HEK293 (cell line): Measurements from ENCODE around the gene ZNF302.

Experiments
- BCL11B ChIP-seq: fragments of 450-650 bp; formaldehyde crosslinking; IDR thresholded peaks from 2 replicates; pipeline ENCODE4 v1.5.1; 2016; ENCODE audit warnings: low read depth, missing biosample characterization, missing genetic modification characterization
- CTCF ChIP-seq: fragments of 450-650 bp; formaldehyde crosslinking; IDR thresholded peaks from 2 replicates; pipeline ENCODE4 v1.5.1; 2016; ENCODE audit warnings: missing biosample characterization, missing genetic modification characterization
- GLIS2 ChIP-seq: fragments of 450-650 bp; formaldehyde crosslinking; IDR thresholded peaks from 2 replicates; pipeline ENCODE4 v1.5.1; 2016; ENCODE audit warnings: missing biosample characterization, missing genetic modification characterization
- OVOL3 ChIP-seq: fragments of 450-650 bp; formaldehyde crosslinking; IDR thresholded peaks from 2 replicates; pipeline ENCODE4 v1.5.1; 2016; ENCODE audit warnings: missing biosample characterization, missing genetic modification characterization
- PRDM2 ChIP-seq: fragments of 450-650 bp; formaldehyde crosslinking; IDR thresholded peaks from 2 replicates; pipeline ENCODE4 v1.5.1; 2016; ENCODE audit warnings: missing biosample characterization, missing genetic modification characterization, borderline replicate concordance
- PRDM6 ChIP-seq: fragments of 450-650 bp; formaldehyde crosslinking; IDR thresholded peaks from 2 replicates; pipeline ENCODE4 v1.5.1; 2017; ENCODE audit warnings: missing biosample characterization, missing genetic modification characterization
- SP2 ChIP-seq: fragments of 450-650 bp; formaldehyde crosslinking; IDR thresholded peaks from 2 replicates; pipeline ENCODE4 v1.5.1; 2016; ENCODE audit warnings: missing biosample characterization, missing genetic modification characterization
- ZBTB26 ChIP-seq: fragments of 450-650 bp; formaldehyde crosslinking; optimal IDR thresholded peaks from 2 replicates; pipeline ENCODE3; 2016; ENCODE audit warnings: missing biosample characterization, mild to moderate bottlenecking, missing genetic modification characterization
- ZBTB49 ChIP-seq: fragments of 450-650 bp; formaldehyde crosslinking; IDR thresholded peaks from 2 replicates; pipeline ENCODE4 v1.5.1; 2016; ENCODE audit warnings: missing biosample characterization, missing genetic modification characterization, low read depth
- ZEB2 ChIP-seq: fragments of 450-650 bp; formaldehyde crosslinking; IDR thresholded peaks from 2 replicates; pipeline ENCODE4 v1.5.1; 2016; ENCODE audit warnings: missing biosample characterization, missing genetic modification characterization
- ZNF140 ChIP-seq: fragments of 450-650 bp; formaldehyde crosslinking; IDR thresholded peaks from 2 replicates; pipeline ENCODE4 v1.5.1; 2016; ENCODE audit warnings: missing biosample characterization, missing genetic modification characterization
- ZNF146 ChIP-seq: fragments of 450-650 bp; formaldehyde crosslinking; IDR thresholded peaks from 2 replicates; pipeline ENCODE4 v1.5.1; 2016; ENCODE audit warnings: missing biosample characterization, missing genetic modification characterization
- ZNF155 ChIP-seq: fragments of 450-650 bp; formaldehyde crosslinking; IDR thresholded peaks from 2 replicates; pipeline ENCODE4 v1.5.1; 2016; ENCODE audit warnings: missing biosample characterization, missing genetic modification characterization
- ZNF157 ChIP-seq: fragments of 450-650 bp; formaldehyde crosslinking; IDR thresholded peaks from 2 replicates; pipeline ENCODE4 v1.5.1; 2016; ENCODE audit warnings: missing biosample characterization, missing genetic modification characterization
- ZNF16 ChIP-seq: fragments of 450-650 bp; formaldehyde crosslinking; IDR thresholded peaks from 2 replicates; pipeline ENCODE4 v1.5.1; 2016; ENCODE audit warnings: low read depth, missing biosample characterization, missing genetic modification characterization
- ZNF404 ChIP-seq: fragments of 450-650 bp; formaldehyde crosslinking; IDR thresholded peaks from 2 replicates; pipeline ENCODE4 v1.5.1; 2017; ENCODE audit warnings: missing biosample characterization, missing genetic modification characterization
- ZNF449 ChIP-seq: fragments of 450-650 bp; formaldehyde crosslinking; IDR thresholded peaks from 2 replicates; pipeline ENCODE4 v1.5.1; 2017; ENCODE audit warnings: missing biosample characterization, mild to moderate bottlenecking, missing genetic modification characterization, moderate library complexity
- ZNF529 ChIP-seq: fragments of 450-650 bp; formaldehyde crosslinking; IDR thresholded peaks from 2 replicates; pipeline ENCODE4 v1.5.1; 2017; ENCODE audit warnings: missing genetic modification characterization, missing biosample characterization; ENCODE audit not compliant: insufficient replicate concordance
- ZNF624 ChIP-seq: fragments of 450-650 bp; formaldehyde crosslinking; IDR thresholded peaks from 2 replicates; pipeline ENCODE4 v1.5.1; 2017; ENCODE audit warnings: missing biosample characterization, missing genetic modification characterization
- ZNF677 ChIP-seq: fragments of 450-650 bp; IDR thresholded peaks from 2 replicates; pipeline ENCODE4 v1.5.0; 2018; ENCODE audit warnings: missing biosample characterization, mild to moderate bottlenecking, missing genetic modification characterization, moderate library complexity
- ZNF76 ChIP-seq: fragments of 450-650 bp; formaldehyde crosslinking; IDR thresholded peaks from 2 replicates; pipeline ENCODE4; 2016; ENCODE audit warnings: low read depth, missing biosample characterization, missing genetic modification characterization, borderline replicate concordance
- ZNF791 ChIP-seq: fragments of 450-650 bp; formaldehyde crosslinking; IDR thresholded peaks from 2 replicates; pipeline ENCODE4 v1.5.1; 2016; ENCODE audit warnings: missing biosample characterization, missing genetic modification characterization
- ZSCAN18 ChIP-seq: fragments of 450-650 bp; formaldehyde crosslinking; IDR thresholded peaks from 2 replicates; pipeline ENCODE4 v1.5.1; 2016; ENCODE audit warnings: missing biosample characterization, missing genetic modification characterization

Gene ZNF302

GRCh38 chr19:34667349-34668076, 10.0 kb upstream of the ZNF302 start (continued):
- no peak for TF ChIP-seq PRDM2
- no peak for TF ChIP-seq PRDM6 (tag by site-specific recombination)
- TF ChIP-seq ZBTB26 (tag by site-specific recombination): peak; percentile 16
- TF ChIP-seq ZNF16 (tag by site-specific recombination): no peak
- 0 out of 2 replicates have a peak, but pooled peaks have one; percentile 4 for TF ChIP-seq ZNF76 (tag by site-specific recombination)
- peak; percentile 42 for TF ChIP-seq SP2 (tag by site-specific recombination)
- no peak for TF ChIP-seq ZNF146 (tag by site-specific recombination)
- no peak for TF ChIP-seq ZNF157
- TF ChIP-seq CTCF (tag by site-specific recombination): no peak
- no peak for TF ChIP-seq ZSCAN18 (tag by site-specific recombination)
- no peak for TF ChIP-seq ZBTB49 (tag by site-specific recombination)
- no peak for TF ChIP-seq OVOL3
- TF ChIP-seq ZNF404 (tag by site-specific recombination): no peak
- no peak for TF ChIP-seq ZNF449 (tag by site-specific recombination)
- no peak for TF ChIP-seq ZNF624 (tag by site-specific recombination)
- TF ChIP-seq BCL11B (tag by site-specific recombination): no peak
- no peak for TF ChIP-seq ZNF791 (tag by site-specific recombination)
- no peak for TF ChIP-seq ZNF155 (tag by site-specific recombination)
- TF ChIP-seq GLIS2 (tag by site-specific recombination): no peak
- TF ChIP-seq ZNF529 (tag by site-specific recombination): no peak
- no peak for TF ChIP-seq ZNF677
- TF ChIP-seq ZEB2 (tag by site-specific recombination): no peak
- no peak for TF ChIP-seq ZNF140 (tag by site-specific recombination)
